ENCODE measurements around the gene HNRNPU. TPM values are rescaled to one million over a fixed set of nuclear protein-coding genes. Genes with fewer than 3 reads are reported as not detected.

HNRNPU gene
- total RNA-seq, 1 donor from 2014 or later = 85.2 TPM

GRCh38 chr1:244813327-244813726 lies 51.0 kb downstream of the HNRNPU start:
- DNase-seq (ENCODE audit: low spot score) (no peak), ATAC-seq (no peak)

GRCh38 chr1:244810221-244810620 lies 54.1 kb downstream of the HNRNPU start:
- ATAC-seq = no peak
- DNase-seq (ENCODE audit: low spot score) = no peak

- no peak for DNase-seq (ENCODE audit: low spot score)
- ATAC-seq = no peak
These were observed 57.2 kb downstream of the HNRNPU start for GRCh38 chr1:244807138-244807537.

- no peak for ATAC-seq
- no peak for DNase-seq (ENCODE audit: low spot score)
These were observed 59.5 kb downstream of the HNRNPU start for GRCh38 chr1:244804841-244805240.

DNA sequence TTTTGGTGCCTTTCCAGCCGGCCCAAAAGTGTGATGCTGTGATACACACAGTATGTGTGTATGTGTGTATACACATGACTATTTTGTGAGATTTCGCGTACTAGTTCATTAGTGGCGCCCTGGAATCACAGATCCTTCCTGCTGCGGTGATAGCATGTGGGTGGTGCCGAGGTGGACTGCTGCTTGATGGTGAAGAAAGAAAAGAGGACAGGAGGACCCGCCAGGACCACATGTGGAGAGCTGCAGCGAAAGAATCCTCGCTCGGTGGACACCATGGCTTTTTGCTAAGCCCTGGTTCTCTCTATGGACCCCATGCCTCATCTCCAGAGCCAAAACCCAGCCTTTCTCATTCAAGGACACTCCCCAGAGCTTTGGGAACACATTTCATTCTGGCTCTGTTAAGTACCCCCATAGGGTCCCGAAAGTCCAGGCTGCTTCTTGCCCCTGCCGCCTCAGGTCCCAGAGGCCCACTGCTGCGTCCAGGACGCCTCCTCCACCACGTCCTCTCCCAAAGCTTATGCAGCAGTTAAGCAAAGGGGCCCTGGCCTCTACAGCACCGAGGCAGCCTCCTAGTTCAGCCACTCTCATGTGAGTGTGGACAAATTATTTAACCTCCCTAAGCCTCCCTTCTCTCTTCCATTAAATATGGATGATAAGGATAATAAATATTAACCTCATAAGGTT lies 61.6 kb downstream of the HNRNPU start:
- DNase-seq (ENCODE audit: low spot score) = no peak
- ATAC-seq = no peak

- no peak for DNase-seq (ENCODE audit: low spot score)
- ATAC-seq = no peak
These were observed 62.3 kb downstream of the HNRNPU start for GRCh38 chr1:244802041-244802440.

GRCh38 chr1:244801246-244801645 lies 63.1 kb downstream of the HNRNPU start:
- DNase-seq (ENCODE audit: low spot score) (peak; percentile 55), ATAC-seq (peak; percentile 89)

DNA sequence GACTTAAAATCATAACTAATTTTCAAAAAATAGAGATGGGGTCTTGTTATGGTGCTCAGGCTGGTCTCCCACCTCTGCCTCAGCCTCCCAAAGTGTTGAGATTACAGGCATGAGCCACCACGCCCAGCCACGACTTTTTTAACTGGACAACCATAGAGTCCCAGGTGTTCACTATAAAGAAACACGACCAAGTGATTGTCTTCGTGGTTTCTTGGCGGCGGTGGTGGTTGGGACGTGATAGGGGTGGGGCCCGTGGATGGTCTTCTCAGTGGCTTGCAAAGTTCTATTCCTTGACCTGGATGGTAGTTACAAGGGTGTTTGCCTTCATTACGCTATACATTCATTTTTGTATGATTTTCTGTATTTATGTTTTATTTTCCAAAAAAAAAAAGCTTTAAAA lies 63.5 kb downstream of the HNRNPU start:
- DNase-seq (ENCODE audit: low spot score) = no peak
- no peak for ATAC-seq

Other genes starting within 250 kb of the HNRNPU start
- 8.4 TPM for gene DESI2, start 211.4 kb downstream of the HNRNPU start, total RNA-seq
- 13.4 TPM for gene COX20, start 28.9 kb downstream of the HNRNPU start, total RNA-seq

Measured in left lobe of liver (tissue), 2 donors.